Measurements from ENCODE around the gene ZNF83. TPM values are rescaled to one million over a fixed set of nuclear protein-coding genes. Genes with fewer than 3 reads are reported as not detected.

Gene ZNF83
- total and polyA plus RNA-seq, 12 donors, result 10.3 to 89.3 (median 16.7) TPM

- H3K4me3 ChIP-seq, result no peak overlapping the region
- intact Hi-C loops (cut with DNase I), result loop anchor here in 2 of 10 donors (5.0 to 10.0 kb wide), 2 partner anchors 39 to 171 kb away; partner anchors contain the start of genes ZNF528 (in 1 of the 2) and ZNF808 (in 1 of the 2)
- DNase-seq, result no peak
Measured at GRCh38 chr19:52566121-52566520, 72.0 kb downstream of the ZNF83 start.

More at GRCh38 chr19:52566121-52566520, 72.0 kb downstream of the ZNF83 start:
- Histone ChIP-seq H3K27me3 (no peaks in the 10 kb centered on the region), H3K4me1 (peaks cover 4 to 13% (median 12%) of the 10 kb centered on the region in 9 donors), H3K36me3 (peaks cover 0 to 39% (median 19%) of the 10 kb centered on the region in 9 donors), H3K27ac (no peak overlapping the region), H3K9me3 (peaks cover 0 to 77% (median 0%) of the 10 kb centered on the region in 11 donors)
- WGBS, 2 donors, result 87 to 95% methylated on average over 6 of the region's 6 CpGs
- no peak for ATAC-seq
- TF ChIP-seq CTCF (IDR thresholded peaks at IDR 0.05), result no peak

Other genes with a start within 250 kb of the ZNF83 start
- 10 to 100 TPM; 10.2 to 26.7 (median 17.4) TPM for gene ZNF528, start 240.5 kb downstream of the ZNF83 start, total RNA-seq
- 10 to 100 TPM in 1 of 2 donors, 1 to 10 TPM in 1; 5.4 to 15.1 TPM for gene ZNF528, start 240.5 kb downstream of the ZNF83 start, polyA plus RNA-seq
- gene ZNF534, start 209.2 kb downstream of the ZNF83 start, total RNA-seq, result under 1 TPM; 0.12 to 0.85 (median 0.24) TPM
- under 1 TPM; 0.28 to 0.88 TPM for gene ZNF534, start 209.2 kb downstream of the ZNF83 start, polyA plus RNA-seq
- 1 to 10 TPM; 1.3 to 3.5 (median 2.0) TPM for gene ZNF578, start 184.8 kb downstream of the ZNF83 start, total RNA-seq
- 1 to 10 TPM in 1 of 2 donors, under 1 TPM in 1; 0.58 to 1.8 TPM for gene ZNF578, start 184.8 kb downstream of the ZNF83 start, polyA plus RNA-seq
- 10 to 100 TPM; 18.0 to 44.0 (median 32.9) TPM for gene ZNF808, start 110.7 kb downstream of the ZNF83 start, total RNA-seq
- gene ZNF808, start 110.7 kb downstream of the ZNF83 start, polyA plus RNA-seq, result 1 to 10 TPM; 1.8 to 8.6 TPM
- gene ZNF701, start 68.1 kb downstream of the ZNF83 start, total RNA-seq, result 10 to 100 TPM; 11.3 to 27.9 (median 20.3) TPM
- 10 to 100 TPM in 1 of 2 donors, 1 to 10 TPM in 1; 3.0 to 20.5 TPM for gene ZNF701, start 68.1 kb downstream of the ZNF83 start, polyA plus RNA-seq
- 1 to 10 TPM; 7.0 to 9.8 (median 7.7) TPM for gene ZNF611, start 96.7 kb upstream of the ZNF83 start, total RNA-seq
- 1 to 10 TPM; 2.3 to 5.8 TPM for gene ZNF611, start 96.7 kb upstream of the ZNF83 start, polyA plus RNA-seq
- 1 to 10 TPM; 1.5 to 4.0 (median 2.5) TPM for gene ZNF600, start 148.4 kb upstream of the ZNF83 start, total RNA-seq
- gene ZNF600, start 148.4 kb upstream of the ZNF83 start, polyA plus RNA-seq, result 1 to 10 TPM; 1.7 to 6.9 TPM
- 10 to 100 TPM in 3 of 10 donors, 1 to 10 TPM in 7; 3.6 to 11.4 (median 9.4) TPM for gene ZNF28, start 183.3 kb upstream of the ZNF83 start, total RNA-seq
- gene ZNF28, start 183.3 kb upstream of the ZNF83 start, polyA plus RNA-seq, result 1 to 10 TPM; 1.4 to 2.9 TPM
- 10 to 100 TPM in 3 of 10 donors, 1 to 10 TPM in 7; 6.1 to 12.7 (median 9.2) TPM for gene ZNF468, start 219.3 kb upstream of the ZNF83 start, total RNA-seq
- gene ZNF468, start 219.3 kb upstream of the ZNF83 start, polyA plus RNA-seq, result 1 to 10 TPM; 5.3 to 9.1 TPM